Effector memory CD4-positive, alpha-beta T cell (primary cell): ENCODE measurements around the gene MRPL30.
"Not testable (repeated sequence)": the region's sequence is repeated elsewhere in the genome, so short reads cannot be mapped to it uniquely, and the experiment has no call there.

Experiments used
- DNase-seq, 3 donors: peaks; one replicate each; pipeline ENCODE4 v3.0.0-alpha.2; 2020
- H3K27ac ChIP-seq: 2 replicates; pipeline ENCODE4 v1.7.0; 2013; ENCODE audit warnings: mild to moderate bottlenecking, low read length, moderate library complexity; ENCODE audit not compliant: insufficient read depth, poor library complexity, severe bottlenecking
- H3K27me3 ChIP-seq: replicated peaks from 2 replicates; pipeline ENCODE4 v1.7.0; 2013; ENCODE audit warnings: mild to moderate bottlenecking, low read length; ENCODE audit not compliant: insufficient read depth, control insufficient read depth, poor library complexity, severe bottlenecking
- H3K36me3 ChIP-seq: 2 replicates; pipeline ENCODE4 v1.7.0; 2013; ENCODE audit warnings: mild to moderate bottlenecking, low read length, moderate library complexity; ENCODE audit not compliant: control insufficient read depth, insufficient read depth
- H3K4me1 ChIP-seq: 2 replicates; pipeline ENCODE4 v1.7.0; 2013; ENCODE audit warnings: low read length, mild to moderate bottlenecking; ENCODE audit not compliant: control insufficient read depth, insufficient read depth, poor library complexity, severe bottlenecking
- H3K4me3 ChIP-seq: 2 replicates; pipeline ENCODE4 v1.7.0; 2013; ENCODE audit warnings: low read length, low read depth, mild to moderate bottlenecking; ENCODE audit not compliant: insufficient read depth, poor library complexity, severe bottlenecking
- H3K9me3 ChIP-seq: 2 replicates; pipeline ENCODE4 v1.7.0; 2013; ENCODE audit warnings: mild to moderate bottlenecking, low read length, moderate library complexity; ENCODE audit not compliant: control insufficient read depth
- total RNA-seq, 3 donors: gene quantifications; one replicate each; lab custom pipeline; 2026; lab: John Stamatoyannopoulos, UW

The MRPL30 gene
- 19.0 to 24.6 (median 21.3) reads per million in 3 donors for total RNA-seq

- no peaks in the 10 kb centered on the region for H3K9me3 ChIP-seq
- peak; percentile 83 to 89 (median 87) for DNase-seq
- no peaks in the 10 kb centered on the region for H3K36me3 ChIP-seq
- H3K27me3 ChIP-seq: no peaks in the 10 kb centered on the region
- peak within 1 kb of the TSS; percentile 86 for H3K4me3 ChIP-seq
- H3K4me1 ChIP-seq: peaks cover 21% of the 10 kb centered on the region
- H3K27ac ChIP-seq: peak within 1 kb of the TSS; percentile 89
These were observed at the start of gene MRPL30, which contains the start of gene MITD1 for GRCh38 chr2:99180755-99181623. MRPL30 (plus strand) TSS chr2:99181184; CDS start chr2:99186204, 5,020 bp downstream. MITD1 (minus strand) TSS chr2:99181058; CDS start chr2:99180981, 77 bp downstream.

- H3K27me3 ChIP-seq, H3K4me3 ChIP-seq, H3K9me3 ChIP-seq, H3K27ac ChIP-seq, H3K4me1 ChIP-seq, H3K36me3 ChIP-seq, DNase-seq: not testable (repeated sequence)
These were observed 45.9 kb upstream of the MRPL30 start for GRCh38 chr2:99135044-99135556.

GRCh38 chr2:99139003-99139402 is 42.0 kb upstream of the MRPL30 start:
- Histone ChIP-seq H3K4me3 (no peak overlapping the region), H3K36me3 (no peaks in the 10 kb centered on the region), H3K27ac (no peak overlapping the region), H3K9me3 (no peaks in the 10 kb centered on the region), H3K4me1 (peaks cover 4% of the 10 kb centered on the region), H3K27me3 (no peaks in the 10 kb centered on the region)
- no peak for DNase-seq

- Histone ChIP-seq H3K27ac (peak overlapping the region; percentile 81), H3K27me3 (no peaks in the 10 kb centered on the region), H3K9me3 (no peaks in the 10 kb centered on the region), H3K36me3 (no peaks in the 10 kb centered on the region), H3K4me3 (peak overlapping the region; percentile 69), H3K4me1 (peaks cover 4% of the 10 kb centered on the region)
- no peak for DNase-seq
These were observed 40.7 kb upstream of the MRPL30 start for GRCh38 chr2:99140056-99140859.

- Histone ChIP-seq H3K9me3 (no peaks in the 10 kb centered on the region), H3K27me3 (no peaks in the 10 kb centered on the region), H3K36me3 (no peaks in the 10 kb centered on the region), H3K4me3 (peak overlapping the region; percentile 69), H3K27ac (peak overlapping the region; percentile 81), H3K4me1 (peaks cover 4% of the 10 kb centered on the region)
- no peak for DNase-seq
These were observed 40.2 kb upstream of the MRPL30 start for GRCh38 chr2:99140860-99141109.

- H3K4me3 ChIP-seq: peak within 1 kb of the TSS; percentile 69
- H3K36me3 ChIP-seq: no peaks in the 10 kb centered on the region
- no peaks in the 10 kb centered on the region for H3K9me3 ChIP-seq
- H3K4me1 ChIP-seq: peaks cover 4% of the 10 kb centered on the region
- DNase-seq: peak; percentile 95 to 96 (median 96)
- peak within 1 kb of the TSS; percentile 81 for H3K27ac ChIP-seq
- no peaks in the 10 kb centered on the region for H3K27me3 ChIP-seq
These were observed 39.6 kb upstream of the MRPL30 start, which contains the start of gene C2orf15 for GRCh38 chr2:99141110-99142108. C2orf15 (plus strand) TSS chr2:99141707; CDS start chr2:99150559, 8,852 bp downstream.

- no peaks in the 10 kb centered on the region for H3K27me3 ChIP-seq
- no peak for DNase-seq
- H3K36me3 ChIP-seq: no peaks in the 10 kb centered on the region
- H3K9me3 ChIP-seq: no peaks in the 10 kb centered on the region
- no peak overlapping the region for H3K27ac ChIP-seq
- H3K4me1 ChIP-seq: peaks cover 8% of the 10 kb centered on the region
- H3K4me3 ChIP-seq: no peak overlapping the region
These were observed 30.3 kb upstream of the MRPL30 start for GRCh38 chr2:99150706-99151105.

GRCh38 chr2:99152199-99152895 is 28.6 kb upstream of the MRPL30 start:
- Histone ChIP-seq H3K36me3 (no peaks in the 10 kb centered on the region), H3K4me1 (peaks cover 11% of the 10 kb centered on the region), H3K9me3 (no peaks in the 10 kb centered on the region), H3K27ac (no peak overlapping the region), H3K4me3 (no peak overlapping the region), H3K27me3 (no peaks in the 10 kb centered on the region)
- no peak for DNase-seq
